B cell (primary cell): ENCODE measurements around the gene AARS2.

ENCODE experiments used
- EZH2 ChIP-seq: IDR thresholded peaks from 2 replicates; pipeline ENCODE4 v1.6.1; 2012; ENCODE audit warnings: borderline replicate concordance, low read depth, mild to moderate bottlenecking, moderate library complexity, low read length; ENCODE audit not compliant: insufficient read depth, poor library complexity, severe bottlenecking
- TF ChIP-seq, protein P1 (sequence below): fragments of 200-600 bp; IDR thresholded peaks from one replicate; pipeline ENCODE4 v1.8.0; 2022; ENCODE audit warnings: antibody characterized with exemption, mild to moderate bottlenecking

DNA sequence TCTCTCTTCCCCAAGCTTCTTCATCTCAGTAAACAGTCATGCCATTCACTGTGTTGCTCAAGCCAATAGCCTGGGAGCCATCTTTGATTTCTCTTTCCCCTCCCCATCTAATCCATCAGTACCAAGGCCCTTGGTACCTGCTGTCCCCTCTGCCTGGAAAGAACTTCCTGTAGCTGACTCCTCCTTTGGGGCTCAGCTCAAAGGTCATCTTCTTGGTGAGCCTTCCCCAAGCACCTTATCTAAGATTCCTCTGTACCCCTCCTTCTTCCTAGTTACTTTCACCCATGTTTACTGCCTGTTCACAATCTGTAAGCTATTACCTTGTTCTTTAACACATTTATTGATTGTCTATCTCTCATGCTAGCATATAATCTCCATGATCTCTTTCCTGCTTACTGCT is 3.5 kb downstream of the AARS2 start:
- no peak for TF ChIP-seq EZH2
- TF ChIP-seq, protein P1, sequence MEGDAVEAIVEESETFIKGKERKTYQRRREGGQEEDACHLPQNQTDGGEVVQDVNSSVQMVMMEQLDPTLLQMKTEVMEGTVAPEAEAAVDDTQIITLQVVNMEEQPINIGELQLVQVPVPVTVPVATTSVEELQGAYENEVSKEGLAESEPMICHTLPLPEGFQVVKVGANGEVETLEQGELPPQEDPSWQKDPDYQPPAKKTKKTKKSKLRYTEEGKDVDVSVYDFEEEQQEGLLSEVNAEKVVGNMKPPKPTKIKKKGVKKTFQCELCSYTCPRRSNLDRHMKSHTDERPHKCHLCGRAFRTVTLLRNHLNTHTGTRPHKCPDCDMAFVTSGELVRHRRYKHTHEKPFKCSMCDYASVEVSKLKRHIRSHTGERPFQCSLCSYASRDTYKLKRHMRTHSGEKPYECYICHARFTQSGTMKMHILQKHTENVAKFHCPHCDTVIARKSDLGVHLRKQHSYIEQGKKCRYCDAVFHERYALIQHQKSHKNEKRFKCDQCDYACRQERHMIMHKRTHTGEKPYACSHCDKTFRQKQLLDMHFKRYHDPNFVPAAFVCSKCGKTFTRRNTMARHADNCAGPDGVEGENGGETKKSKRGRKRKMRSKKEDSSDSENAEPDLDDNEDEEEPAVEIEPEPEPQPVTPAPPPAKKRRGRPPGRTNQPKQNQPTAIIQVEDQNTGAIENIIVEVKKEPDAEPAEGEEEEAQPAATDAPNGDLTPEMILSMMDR = no peak
